Pons (tissue), 1 donor: ENCODE results near the gene P4HB.

ENCODE experiments used
- DNase-seq: peaks from one replicate; pipeline ENCODE4 v3.0.0-alpha.2; 2016; ENCODE audit warnings: low spot score

Gene P4HB

DNA sequence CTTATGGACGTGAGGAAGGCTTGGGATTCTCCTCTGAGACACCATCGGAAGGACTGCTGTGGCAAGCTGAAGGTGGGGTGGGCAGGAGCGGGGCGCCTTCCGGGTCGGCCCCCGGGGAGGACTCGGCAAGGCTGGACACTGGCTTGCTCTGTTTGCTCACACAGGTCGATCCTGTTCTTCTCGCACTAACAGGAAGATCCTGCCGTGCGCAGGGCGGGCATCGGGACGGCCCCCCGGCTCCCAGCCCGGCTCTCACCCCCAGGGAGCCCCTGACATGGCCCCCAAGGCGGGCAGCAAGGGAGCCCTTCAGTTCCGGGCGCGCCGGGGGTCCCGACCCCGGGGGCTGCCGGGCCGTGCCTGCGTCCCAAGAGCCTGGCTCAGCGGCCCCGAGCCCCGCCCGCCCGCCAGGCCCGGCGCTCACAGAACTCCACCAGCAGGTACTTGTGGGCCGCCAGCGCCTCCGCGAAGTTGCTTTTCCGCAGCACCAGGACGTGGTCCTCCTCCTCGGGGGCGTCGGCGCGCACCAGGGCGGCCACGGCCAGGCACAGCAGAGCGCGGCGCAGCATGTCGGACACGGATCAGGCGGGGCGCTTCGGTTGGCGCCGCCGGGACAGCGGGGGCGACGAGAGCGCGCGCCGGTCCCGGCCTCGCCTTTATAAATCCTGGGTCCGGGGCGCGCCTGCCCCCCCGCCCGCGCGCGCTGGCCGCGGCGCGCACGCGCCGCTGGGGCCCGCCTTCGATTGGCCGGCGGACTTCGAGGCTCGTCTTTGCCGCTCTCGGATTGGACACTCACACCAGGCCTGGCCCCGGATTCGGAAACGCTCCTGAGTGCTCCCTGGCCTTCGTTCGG lies at the start of gene P4HB:
P4HB (minus strand) TSS at position 630 of the 850 bp plus-strand sequence; CDS start at position 566, 64 bp downstream.
- DNase-seq = no peak

DNA sequence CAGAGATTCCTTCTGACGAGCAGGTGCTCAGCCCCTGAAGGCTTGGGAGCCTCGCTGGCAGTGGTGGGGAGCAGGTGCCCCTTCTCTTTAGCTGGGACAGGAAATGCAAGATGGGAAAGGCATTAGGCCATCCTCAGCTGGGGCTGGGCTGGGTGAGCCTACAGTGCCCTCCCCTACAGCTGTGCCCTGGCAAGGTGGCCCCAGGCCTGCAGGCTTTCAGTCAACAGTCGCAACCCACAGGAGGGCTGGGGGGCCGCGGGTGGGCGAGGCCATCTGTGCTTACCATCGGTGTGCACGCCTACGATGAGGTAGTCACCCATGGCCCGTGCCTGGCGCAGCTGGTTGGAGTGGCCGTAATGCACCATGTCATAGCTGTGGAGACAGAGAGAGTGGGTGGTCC lies 48.9 kb upstream of the P4HB start:
- no peak for DNase-seq

DNA sequence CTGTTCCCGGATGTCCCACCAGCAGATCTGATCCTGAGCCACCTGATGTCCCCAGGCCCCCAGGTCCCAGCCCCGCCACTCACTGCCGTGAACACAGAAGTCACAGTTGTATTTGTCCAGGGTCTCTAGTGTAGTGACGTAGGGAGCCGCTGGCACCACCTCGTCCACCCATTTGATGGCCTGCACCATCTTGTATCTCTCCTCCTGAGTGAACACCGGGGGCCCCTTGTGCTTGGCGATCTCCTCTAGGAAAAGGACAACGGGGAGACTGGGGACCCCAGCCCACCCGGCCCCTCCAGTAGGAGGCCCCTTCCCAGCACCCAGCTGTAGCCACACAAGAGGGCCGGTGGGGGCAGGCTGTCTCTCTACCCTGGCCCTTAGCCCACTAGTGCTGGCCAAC lies 48.5 kb upstream of the P4HB start:
- DNase-seq = no peak

DNA sequence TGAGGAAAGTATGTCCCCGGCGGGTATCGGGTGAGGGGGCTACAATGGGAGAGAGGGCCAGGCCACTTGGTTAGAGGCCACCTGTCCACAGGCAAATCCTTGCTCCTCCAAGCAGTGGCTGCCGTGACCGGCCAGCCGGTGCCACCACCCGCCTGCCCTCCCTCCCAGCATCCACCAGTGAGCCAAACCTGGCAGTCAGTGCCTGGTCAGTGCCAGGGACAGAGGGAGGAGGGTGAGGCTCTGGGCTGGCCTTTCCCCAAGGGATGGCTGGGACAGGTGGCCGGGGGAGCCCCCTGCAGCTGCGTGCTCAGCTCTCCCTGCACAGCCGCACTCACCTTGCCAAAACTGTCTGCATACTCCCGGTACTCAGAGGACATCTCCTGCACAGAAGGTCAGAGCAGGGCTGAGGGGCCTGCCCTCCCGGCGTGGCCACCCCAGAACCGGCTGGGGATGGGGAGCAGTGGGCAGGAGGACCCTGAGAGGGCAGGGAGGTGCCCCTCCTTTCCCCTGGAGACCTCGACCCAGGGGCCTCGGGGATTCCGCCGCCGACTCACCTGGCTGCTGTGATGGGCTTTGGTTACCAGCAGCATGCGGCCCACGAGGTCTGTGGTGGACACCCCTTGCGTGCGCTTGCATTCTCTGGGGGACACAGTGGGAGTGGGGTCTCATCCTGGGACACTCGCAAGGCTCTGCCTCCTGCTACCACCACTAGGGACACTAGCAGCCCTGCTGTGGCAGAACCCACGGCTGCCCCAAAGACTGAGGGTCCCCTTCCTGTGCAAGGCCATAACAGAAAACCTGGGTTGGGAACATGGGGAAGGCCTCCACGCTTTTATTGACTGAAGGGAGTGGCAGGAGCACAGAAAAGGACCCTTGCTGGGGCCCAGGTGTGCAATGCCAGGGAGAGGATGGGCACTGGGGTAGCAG lies 47.1 kb upstream of the P4HB start:
- DNase-seq = no peak

DNA sequence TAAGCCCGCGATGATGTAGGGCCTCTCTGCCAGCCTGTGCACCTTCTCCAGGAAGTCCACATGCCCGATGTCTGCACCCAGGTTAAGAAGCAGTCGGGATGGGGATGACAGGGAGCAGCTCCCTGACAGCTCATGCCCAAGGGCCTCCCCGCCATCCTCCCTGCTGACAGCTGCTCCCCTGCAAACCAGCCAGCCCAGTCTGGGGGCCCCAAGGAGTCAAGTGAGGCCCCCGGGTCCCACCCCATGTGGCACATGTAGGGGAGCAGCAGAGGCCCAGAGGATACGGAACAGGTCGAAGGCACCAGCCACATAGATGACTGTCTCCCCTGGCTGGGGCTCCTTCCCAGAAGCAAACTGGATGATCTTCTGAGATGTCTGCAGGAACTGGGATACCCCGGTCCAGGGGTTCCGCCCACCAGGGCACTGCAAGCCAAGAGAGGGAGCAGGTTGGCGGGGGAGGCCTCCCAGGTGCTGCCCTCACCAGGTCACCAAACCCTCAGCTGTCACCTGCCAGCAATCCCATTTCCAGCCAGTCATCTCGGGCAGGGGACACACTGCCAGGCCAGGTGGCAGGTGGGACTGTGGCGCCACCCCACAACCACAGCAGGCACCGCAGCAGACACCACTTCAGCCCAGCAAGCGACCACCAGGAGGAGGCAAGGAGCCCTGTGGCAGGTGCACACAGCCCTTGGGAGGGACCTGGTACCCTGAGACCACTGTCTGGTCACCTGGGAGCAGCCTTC lies 46.3 kb upstream of the P4HB start:
- no peak for DNase-seq

DNA sequence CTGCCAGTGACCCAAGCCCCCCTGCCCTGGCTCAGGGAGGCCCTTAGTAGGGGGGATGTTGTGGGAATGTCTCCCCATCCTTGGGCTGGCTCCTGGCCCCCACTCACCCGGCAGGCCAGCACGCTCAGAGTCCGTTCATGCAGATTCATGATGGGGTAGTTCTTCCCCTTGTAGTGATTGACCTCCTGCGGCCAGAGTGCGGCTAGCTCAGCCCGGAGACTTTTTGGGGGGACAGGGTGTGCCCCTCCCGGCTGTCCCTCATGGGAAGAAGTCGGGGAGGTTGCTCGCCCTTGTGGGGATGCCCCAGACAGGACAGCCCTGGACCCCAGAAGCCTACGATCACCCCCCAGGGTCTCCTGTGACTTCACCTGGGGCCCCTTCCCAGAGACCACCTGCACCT lies 45.7 kb upstream of the P4HB start:
- DNase-seq = no peak

DNA sequence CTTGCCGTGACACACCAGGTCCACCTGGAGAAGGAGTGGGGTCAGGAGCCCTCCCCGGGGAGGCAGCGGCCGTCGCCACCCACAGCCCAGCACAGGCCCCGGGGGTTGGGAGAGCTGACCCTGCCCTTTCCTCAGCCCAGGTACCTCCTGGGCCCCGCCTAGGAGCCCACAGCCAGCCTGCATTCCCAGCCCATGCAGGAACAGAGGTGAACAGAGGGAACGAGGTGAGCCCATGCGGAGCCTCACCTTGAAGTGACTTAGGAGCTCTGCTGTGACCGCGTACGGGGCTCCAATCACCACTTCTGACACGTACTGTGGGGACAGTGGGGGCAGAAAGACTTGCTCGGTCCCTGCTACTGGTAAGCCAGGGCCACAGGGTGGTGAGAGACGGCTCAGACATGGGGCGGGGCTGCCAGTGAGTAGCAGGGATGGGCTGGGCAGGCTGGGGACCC lies 45.1 kb upstream of the P4HB start:
- no peak for DNase-seq

DNA sequence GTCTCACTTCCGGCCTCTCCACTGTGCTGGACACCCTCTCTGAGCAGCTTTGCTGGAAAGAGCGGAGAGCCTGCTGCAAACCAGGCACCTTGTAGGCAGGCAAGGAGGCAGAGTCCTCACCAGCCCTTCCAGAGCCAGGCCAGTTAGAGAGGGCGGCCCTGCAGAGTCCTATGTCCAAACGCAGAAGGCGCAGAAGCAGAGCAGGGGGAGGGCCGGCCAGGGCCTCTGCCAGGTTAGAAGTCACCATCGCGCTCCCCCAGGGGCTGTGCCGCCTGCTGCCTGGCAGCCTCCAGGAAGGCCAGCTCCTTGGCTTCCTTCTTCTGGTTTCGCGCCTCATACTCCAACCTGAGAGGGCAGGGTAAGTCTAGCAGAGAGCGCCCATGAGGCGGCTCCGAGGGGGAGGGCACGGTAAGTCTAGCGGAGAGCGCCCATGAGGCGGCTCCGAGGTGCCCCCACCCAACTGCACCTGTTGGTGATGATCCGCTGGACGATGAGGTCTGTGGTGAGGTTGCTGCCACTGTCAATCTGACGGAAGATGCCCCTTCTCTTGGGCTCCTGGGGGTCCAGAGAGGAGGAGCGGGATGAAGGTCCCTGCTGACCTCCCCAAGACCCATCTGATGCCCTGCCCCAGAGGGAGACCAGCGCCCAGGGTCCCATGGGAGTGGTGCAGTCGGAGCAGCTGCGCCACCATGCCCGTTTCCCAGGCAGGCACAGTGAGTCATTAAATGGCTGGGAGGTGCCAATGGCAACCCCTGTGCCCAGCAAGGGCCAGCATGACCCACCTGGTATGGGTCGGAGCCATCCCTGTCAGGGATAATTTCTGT lies 44.5 kb upstream of the P4HB start:
- no peak for DNase-seq

DNA sequence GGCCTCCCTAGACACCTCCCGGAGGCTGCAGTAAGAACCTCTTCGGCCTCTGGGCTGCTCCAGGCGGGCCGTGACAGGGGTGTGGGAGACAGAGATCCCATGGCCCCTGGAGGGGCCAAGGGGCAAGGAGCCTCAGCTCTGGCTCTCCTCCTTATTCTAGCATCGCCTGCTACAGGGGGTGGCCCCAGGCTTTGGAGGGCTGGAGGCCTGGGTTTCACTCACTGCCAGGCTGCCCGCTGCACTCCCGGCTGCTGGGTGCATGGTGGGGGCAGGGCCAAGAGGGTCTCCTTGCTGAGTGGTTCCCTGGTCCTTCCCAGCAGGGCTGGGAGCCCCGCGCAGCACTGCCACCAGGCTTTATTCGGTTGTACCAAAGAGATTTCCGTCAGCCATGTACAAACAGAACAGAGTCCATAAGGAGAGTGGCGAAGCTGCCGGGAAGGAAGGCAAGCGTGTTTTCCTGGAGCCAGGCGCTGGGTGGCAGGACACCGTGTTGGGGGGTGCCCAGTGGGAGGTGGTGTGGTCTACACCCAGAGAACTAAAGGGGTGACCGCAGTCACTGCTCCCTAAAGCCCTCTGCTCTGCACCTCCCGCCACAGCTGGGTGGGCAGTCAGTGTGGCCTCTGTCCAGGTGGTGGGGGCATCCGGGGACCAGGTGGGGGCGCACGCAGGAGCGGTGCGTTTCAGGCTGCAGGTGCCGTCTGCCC lies 43.7 kb upstream of the P4HB start:
- DNase-seq = no peak

DNA sequence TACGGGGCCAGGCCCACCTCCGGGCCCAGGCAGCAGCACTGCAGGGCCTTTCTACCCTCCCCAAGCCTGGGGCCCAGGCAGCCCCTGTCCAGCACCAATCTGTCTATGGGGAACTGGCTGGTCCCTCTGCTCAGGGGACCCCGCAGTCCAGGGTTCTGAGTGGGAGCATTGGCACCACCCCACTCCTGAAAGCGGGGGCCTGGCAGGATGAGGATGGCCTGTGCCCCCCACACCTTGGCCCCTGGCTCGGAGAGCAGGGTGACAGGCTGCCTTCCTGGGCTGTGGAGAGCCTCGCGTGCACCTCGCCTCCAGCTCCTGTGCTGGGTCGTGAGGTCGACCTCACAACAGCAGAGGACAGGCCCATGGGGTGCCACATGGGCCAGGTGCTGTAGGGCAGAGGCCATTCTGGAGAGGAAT lies 43.1 kb upstream of the P4HB start:
- no peak for DNase-seq

DNA sequence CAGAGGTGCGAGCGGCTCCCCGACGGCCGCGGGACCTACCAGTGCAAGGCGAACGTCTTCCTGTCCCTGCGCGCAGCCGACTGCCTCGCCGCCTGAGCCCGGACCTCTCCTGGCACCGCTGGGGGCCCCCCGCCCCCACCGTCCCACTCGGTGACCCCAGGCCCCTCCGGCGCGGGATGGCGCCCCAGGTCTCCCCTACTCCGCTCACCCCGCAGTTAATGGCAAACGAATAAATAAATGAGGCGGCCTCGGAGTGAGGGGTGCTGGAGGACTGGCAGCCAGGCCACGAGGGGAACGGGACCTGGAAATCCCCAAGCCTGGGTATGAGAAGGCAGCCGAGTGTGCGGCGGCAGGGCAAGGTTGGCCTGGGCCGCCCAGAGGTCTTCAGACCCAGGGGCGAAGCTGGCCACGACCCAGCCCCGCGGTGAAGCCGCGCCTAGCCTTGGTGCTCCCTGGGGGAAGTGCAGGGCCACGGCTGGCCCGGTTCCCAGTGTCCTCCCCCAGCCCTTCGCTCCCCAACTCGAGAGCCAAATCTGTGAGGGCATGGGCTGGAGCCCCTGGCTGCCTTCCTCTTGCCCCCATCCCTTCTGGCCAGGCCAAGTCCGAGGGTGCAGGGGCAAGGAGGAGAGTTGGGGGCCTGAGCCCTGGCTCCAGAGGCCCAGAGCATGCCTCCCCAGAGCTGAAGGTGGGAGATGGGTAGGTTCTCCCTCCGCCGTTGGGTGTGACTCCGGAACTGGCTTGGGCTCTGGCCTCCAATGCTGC lies 42.5 kb upstream of the P4HB start:
- no peak for DNase-seq

DNA sequence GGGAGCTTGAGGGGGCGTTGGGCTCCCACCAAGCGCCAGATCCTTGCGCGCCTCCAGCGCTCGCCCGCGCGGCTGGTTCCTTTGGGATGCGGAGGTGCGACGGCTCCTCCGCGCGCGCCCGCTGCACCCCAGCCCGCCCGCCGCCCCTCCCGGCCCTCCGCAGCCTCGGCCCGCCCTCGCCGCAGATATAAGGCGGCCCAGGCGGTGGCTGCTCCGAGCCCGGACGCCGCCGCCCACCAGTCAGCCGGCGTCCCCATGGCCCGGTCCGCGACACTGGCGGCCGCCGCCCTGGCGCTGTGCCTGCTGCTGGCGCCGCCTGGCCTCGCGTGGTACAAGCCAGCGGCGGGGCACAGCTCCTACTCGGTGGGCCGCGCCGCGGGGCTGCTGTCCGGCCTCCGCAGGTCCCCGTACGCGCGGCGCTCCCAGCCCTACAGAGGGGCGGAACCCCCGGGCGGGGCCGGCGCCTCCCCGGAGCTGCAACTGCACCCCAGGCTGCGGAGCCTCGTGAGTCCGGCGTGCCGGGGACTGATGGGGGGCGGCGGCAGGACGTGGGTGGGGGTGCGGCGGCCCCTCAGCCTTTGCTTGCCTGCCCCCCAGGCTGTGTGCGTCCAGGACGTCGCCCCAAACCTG lies 41.8 kb upstream of the P4HB start, which contains the start of gene NPB:
NPB (plus strand) TSS at position 216 of the 630 bp plus-strand sequence; CDS start at position 256, 40 bp downstream.
- DNase-seq = no peak

DNA sequence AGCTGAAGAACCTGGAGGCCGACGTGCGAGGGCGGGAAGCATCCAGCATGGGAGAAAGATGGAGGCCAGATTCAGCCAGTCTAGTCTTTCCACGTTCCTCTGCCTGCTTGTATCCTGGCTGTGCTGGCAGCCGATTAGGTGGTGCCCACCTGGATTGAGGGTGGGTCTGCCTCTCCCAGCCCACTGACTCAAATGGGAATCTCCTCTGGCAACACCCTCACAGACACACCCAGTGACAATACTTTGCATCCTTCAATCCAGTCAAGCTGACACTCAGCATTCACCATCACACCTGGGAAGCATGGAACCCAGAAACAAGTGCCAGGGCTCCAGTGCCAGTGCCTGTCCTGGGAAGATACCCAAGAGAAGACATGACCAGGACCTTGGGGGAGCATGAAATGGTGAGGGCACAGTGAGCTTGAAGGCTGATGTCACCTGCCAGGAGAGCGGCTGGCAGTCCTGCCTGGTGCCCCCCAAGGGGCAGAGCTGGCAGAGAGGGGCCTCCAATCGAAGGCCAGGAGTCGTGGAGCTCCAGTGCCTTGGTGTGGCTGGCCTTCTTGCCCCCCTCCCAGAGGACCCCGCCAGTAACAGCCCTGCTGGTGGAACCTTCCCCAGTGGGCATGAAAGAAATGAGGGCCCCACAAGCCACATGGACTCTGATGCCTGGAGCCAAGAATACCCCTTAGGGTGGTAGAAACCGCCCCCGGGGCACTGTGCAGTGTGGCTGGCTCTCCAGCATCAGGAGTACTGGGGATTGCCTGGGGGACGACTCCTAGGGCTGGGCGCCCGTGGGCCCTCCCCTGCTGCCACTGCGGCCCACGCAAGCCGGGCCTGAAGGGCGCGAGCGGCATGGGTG lies 41.1 kb upstream of the P4HB start:
- no peak for DNase-seq

DNA sequence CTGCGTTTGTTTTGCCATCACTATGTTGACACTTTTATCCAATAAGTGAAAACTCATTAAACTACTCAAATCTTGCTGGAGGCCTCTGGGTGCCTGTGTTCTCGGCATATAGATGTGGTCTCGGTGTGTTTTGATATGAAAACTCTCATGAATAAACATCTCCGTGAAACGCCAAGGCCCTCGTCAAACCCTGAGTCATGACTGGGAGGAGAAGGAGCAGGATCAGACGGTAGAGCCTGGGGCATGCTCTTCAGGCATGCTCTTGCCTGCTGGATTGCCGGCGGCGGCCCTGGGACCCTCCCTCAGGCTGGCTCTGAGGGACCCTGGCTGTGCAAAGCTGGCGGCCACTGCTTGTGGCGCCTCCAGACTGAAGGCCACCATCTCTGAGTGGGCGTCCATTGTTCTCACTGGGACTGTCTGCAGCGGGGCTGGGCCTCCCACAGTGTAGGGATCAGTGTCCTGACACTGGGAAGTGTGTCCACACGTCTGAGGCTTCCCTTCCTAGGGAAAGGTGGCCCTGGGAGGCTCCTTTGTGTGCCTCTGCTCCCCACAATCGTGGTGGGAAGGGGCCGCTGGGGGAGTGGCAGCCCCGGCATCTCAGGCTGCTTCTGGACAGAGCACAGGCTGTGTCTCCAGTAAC lies 40.0 kb upstream of the P4HB start:
- DNase-seq = no peak

DNA sequence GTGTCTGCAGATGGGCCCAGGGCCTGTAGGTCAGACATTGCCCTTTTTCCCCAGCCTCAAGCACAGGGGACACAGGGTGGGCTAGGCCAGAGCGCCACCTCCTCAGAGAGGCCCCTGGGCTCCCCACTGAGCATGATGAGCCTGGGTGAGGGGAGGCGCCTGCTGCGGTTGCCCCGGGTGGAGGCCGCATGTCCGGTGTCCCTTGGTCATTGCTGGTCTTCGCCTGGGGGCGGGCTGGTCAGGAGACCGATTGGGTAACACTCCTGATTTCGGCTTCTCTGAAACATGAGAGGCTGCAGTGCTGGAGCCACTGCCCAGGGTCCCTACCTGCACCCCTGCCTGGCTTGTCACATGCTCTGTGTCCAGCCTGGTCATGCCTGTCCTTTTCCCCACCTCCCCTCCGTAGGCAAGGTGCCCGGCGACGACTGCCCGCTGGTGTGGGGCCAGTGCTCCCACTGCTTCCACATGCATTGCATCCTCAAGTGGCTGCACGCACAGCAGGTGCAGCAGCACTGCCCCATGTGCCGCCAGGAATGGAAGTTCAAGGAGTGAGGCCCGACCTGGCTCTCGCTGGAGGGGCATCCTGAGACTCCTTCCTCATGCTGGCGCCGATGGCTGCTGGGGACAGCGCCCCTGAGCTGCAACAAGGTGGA lies 39.3 kb upstream of the P4HB start:
- DNase-seq = no peak

DNA sequence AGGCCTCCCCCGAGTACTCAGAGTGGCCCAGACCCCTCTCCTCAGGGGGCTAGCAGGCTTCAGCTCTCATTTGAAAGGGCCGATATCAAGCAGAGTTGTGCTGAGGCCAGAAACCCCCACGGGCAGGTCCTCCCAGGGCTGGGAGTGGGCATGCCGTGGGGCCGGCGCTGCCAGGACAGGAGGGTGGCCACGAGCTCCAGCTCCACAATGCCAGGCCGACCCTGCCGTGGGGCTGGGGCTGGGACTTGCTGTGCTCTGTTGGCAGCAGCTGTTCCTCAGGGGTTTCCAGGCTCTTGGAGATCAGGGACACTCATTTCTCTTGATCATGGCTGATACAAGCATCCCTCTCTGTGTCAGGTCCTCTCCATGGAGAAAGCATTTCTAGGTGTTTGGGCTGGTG lies 38.5 kb upstream of the P4HB start:
- no peak for DNase-seq
